Measurements from ENCODE around the gene TRPM3.

TRPM3 gene

GRCh38 chr9:71098801-71099200 is 22.6 kb downstream of the TRPM3 start:
- DNase-seq (ENCODE audit: low read depth in 3 of 3, low spot score in 1 of 3), result no peak

- no peak for DNase-seq (ENCODE audit: low read depth in 3 of 3, low spot score in 1 of 3)
Observed at GRCh38 chr9:71097671-71098070, 23.8 kb downstream of the TRPM3 start.

DNA sequence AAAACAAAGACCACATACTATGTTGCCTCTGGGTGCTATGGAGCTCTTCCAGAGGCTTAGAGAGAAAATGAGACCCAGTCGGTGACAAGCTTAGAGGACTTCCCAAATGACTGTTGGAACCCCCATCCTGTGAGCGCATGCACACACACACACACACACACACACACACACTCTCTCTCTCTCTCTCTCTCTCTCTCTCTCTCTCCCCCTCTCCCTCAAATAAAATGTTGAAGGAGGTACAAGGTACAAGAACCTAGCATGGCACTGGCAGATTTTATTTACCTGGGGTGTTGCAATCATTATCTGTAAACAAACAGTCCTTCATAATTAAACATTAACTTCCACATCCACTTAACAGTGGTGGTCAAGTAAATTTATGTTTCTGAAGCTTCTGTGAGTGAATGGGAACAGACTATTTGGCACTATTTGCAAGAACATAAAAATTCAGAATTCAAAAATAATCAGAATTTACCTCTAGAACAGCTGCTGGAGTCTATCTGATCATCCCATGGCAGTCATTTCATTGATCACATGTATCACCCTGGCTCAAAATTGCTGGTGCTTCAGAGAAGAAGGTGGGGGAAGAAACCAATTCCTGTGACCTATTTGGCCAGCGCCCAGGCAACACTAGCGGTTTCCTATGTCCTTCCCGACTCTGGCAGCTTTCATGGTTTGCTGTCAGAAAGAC is 24.9 kb downstream of the TRPM3 start:
- no peak for DNase-seq (ENCODE audit: low read depth in 3 of 3, low spot score in 1 of 3)

DNA sequence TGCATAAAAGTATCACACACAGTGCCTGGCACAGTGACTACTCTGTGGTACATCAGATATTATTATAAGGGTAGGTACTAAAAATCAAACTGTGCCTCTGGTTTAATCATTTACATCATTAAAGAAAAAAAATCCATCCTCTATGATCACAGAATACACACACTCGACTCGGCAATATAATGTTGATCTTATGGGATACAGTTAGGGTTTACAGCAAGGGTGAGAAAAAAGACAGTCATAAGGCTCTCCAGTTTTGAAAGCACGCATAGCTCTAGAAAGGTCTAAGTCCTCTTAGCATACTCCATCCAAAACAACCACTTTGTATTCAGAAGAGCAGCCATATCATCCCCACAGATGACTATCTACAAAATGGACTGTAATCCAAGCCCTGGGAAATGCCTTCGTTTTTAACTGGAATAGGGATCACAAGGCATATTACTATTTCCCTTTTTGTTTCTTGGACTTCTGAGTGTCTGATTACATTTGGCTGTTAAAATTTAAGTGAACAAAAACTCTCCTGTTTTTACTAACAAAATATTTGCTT is 26.6 kb downstream of the TRPM3 start:
- no peak for DNase-seq (ENCODE audit: low read depth in 3 of 3, low spot score in 1 of 3)

DNA sequence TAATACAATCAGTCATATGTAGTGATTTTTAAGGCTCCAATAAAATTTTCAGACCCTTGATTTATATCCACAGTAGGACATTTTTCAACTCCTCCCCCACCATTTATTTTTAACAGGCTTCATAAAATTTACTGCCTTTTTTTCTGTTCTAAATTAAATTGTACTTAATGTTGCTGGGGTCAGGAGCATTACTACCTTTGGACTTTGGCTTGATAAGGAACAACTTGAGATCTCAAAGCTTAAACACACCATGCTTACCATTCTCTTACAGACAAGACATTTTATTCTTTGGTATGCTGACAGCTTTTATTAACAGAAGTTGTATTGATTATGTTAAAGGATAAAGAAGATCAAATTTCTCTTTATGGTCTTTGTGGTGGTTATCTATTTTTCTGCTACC is 30.5 kb downstream of the TRPM3 start:
- DNase-seq (ENCODE audit: low read depth in 3 of 3, low spot score in 1 of 3), result no peak

GRCh38 chr9:71079451-71079850 is 42.0 kb downstream of the TRPM3 start:
- DNase-seq (ENCODE audit: low read depth in 3 of 3, low spot score in 1 of 3), result no peak

- no peak for DNase-seq (ENCODE audit: low read depth in 3 of 3, low spot score in 1 of 3)
Observed at GRCh38 chr9:71076096-71076495, 45.3 kb downstream of the TRPM3 start.

- DNase-seq (ENCODE audit: low read depth in 3 of 3, low spot score in 1 of 3), result no peak
Observed at GRCh38 chr9:71073494-71073893, 47.9 kb downstream of the TRPM3 start.

GRCh38 chr9:71072587-71072986 is 48.8 kb downstream of the TRPM3 start:
- DNase-seq (ENCODE audit: low read depth in 3 of 3, low spot score in 1 of 3), result no peak

- no peak for DNase-seq (ENCODE audit: low read depth in 3 of 3, low spot score in 1 of 3)
Observed at GRCh38 chr9:71071633-71072032, 49.8 kb downstream of the TRPM3 start.

- no peak for DNase-seq (ENCODE audit: low read depth in 3 of 3, low spot score in 1 of 3)
Observed at GRCh38 chr9:71058660-71059059, 62.8 kb downstream of the TRPM3 start.

DNA sequence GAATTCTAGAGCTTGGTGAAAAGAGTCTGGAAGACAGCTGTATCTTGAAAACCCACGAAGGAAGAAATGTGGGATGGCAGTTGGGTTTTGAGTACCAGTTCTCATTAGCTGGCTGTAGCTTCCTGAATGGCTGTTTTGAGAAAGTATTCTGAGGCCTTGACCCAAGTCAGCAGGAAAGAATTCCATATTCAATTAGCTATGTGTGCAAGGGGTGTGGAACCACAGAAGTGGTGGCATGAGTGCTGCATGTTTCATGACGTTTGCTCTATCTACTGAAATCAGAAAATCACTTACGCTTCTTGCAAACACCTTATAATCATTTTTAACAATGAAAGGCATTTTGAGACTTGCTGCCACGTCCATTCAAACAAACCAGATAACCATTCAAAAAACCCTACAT is 69.1 kb downstream of the TRPM3 start:
- no peak for DNase-seq (ENCODE audit: low read depth in 3 of 3, low spot score in 1 of 3)

GRCh38 chr9:71048280-71048679 is 73.1 kb downstream of the TRPM3 start:
- DNase-seq (ENCODE audit: low read depth in 3 of 3, low spot score in 1 of 3), result no peak

DNA sequence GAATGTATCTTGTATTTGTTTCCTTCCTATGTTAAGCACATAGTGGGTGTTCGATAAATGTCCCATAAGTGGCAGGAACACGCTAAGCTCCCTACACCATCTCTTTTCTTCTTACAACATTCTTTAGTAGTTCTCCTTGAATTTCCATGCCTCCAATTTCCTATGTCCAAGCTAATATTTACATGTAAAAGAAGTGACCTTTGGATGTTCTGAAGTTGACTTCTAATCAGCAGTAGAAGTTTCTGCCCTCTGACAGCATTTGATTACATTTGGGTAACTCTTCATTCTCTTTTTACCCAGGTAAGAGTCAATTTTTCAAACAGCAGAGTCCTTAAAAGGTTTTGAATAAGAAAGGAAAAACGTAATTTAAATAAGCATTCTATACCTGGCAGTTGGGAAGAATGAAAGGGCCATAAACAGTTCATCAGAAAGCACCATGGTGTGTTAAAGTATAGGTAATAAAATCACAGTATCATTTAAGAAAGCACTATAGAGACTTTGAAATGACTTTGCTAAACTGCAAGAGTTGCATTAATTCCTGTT is 78.9 kb downstream of the TRPM3 start:
- DNase-seq (ENCODE audit: low read depth in 3 of 3, low spot score in 1 of 3), result no peak

DNA sequence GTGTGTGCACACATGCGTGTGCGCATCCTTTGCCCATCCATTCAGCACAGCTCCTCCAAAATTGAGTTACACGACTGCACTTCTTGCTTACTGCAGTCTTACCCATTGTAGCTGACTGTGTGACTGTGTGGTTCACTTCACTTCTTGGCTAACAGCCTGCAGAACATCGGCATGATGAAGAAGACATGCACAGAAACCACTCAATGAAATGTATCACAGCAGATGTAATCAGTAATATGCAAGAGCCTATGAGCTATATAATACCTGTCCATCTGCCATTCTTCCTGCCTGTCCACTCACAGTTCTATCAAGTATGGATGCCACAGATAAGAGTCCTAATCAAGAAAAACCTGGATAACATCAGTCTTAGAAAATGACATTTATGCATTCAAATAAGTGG is 83.9 kb downstream of the TRPM3 start:
- no peak for DNase-seq (ENCODE audit: low read depth in 3 of 3, low spot score in 1 of 3)

DNA sequence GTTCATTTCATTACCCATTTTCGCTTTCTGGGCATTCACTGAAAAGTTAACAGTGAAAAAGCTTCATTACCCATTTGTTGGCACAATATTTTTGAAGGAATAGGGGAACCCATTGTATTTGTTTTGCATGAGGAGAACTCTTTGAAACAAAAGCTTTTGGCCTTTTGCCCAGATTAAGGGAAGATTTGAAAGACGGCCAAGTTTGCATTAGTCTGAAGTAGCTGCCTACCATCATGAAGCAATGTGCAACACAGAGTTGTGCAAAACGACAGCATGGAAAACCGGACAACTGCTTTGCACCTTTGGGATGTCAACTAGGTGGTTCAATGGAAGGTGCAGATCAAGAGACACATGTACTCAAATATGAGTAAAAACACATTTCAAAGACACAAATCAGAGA is 84.9 kb downstream of the TRPM3 start:
- DNase-seq (ENCODE audit: low read depth in 3 of 3, low spot score in 1 of 3), result no peak

DNA sequence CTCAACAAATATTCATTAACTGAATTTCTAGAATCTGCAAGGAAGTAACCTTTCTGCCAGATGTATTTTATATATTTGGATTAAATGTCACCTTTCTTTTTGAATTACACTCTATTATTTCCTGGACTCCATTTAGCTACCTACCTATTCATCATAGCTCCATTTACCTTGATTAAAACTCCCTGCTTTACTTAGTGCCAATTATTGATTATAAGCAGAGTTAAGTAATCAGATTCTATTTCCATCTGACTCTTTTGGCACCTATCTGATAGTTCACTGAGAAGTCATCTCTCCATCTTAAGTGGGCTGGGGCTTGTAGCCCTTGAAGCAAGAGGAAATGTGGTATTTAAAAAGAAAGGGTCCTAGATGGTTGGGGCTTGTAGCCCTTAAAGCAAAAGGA is 88.6 kb downstream of the TRPM3 start:
- no peak for DNase-seq (ENCODE audit: low read depth in 3 of 3, low spot score in 1 of 3)

DNA sequence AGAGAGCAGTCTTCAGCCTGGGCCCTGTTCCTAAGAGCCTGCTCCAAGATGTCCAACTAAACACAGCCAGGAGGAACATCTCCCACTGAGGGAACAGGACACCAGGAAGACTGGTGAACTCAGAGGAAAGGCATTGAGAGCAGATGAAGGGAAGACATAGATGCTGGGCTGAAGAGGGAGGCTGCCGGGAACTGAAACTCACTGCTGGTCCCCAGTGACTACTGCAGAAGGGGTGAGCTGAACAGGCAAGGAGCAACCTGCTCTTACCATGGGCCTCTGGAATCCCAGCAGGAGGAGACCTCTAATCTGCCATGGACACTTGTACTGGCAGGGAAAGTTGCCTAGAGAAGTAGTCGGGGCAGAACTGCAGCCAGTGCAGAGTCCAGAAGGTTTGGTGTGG is 95.7 kb downstream of the TRPM3 start:
- no peak for DNase-seq (ENCODE audit: low read depth in 3 of 3, low spot score in 1 of 3)

- DNase-seq (ENCODE audit: low read depth in 3 of 3, low spot score in 1 of 3), result no peak
Observed at GRCh38 chr9:71025201-71025600, 96.2 kb downstream of the TRPM3 start.

GRCh38 chr9:71010258-71010657 is 111.2 kb downstream of the TRPM3 start:
- DNase-seq (ENCODE audit: low read depth in 3 of 3, low spot score in 1 of 3), result no peak

- DNase-seq (ENCODE audit: low read depth in 3 of 3, low spot score in 1 of 3), result no peak
Observed at GRCh38 chr9:71005456-71005855, 116.0 kb downstream of the TRPM3 start.

GRCh38 chr9:71004196-71004595 is 117.2 kb downstream of the TRPM3 start:
- DNase-seq (ENCODE audit: low read depth in 3 of 3, low spot score in 1 of 3), result no peak

DNA sequence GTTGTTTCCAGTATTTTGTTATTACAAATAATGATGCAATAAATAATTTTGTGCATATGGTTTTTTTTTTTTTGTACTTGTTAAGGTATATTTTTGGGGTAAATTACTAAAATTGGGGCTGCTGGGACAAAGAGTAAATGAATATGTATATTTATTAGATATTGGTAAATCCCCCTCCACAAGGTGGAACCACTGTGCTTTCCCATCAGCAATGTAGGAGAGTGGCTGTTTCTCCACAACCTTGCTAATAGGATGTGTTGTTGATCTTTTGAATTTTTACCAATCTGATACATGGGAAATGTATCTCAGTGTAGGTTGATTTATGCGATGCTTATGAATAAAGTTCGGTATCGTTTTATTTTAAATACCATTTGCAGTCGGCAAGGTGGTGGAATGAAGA is 118.1 kb downstream of the TRPM3 start:
- no peak for DNase-seq (ENCODE audit: low read depth in 3 of 3, low spot score in 1 of 3)
